ENCODE results near the gene C11orf21. TPM values are rescaled to one million over a fixed set of nuclear protein-coding genes. Genes with fewer than 3 reads are reported as not detected.

The C11orf21 gene
- polyA plus RNA-seq, 3 donors = 10.8 to 135 (median 13.1) TPM

DNA sequence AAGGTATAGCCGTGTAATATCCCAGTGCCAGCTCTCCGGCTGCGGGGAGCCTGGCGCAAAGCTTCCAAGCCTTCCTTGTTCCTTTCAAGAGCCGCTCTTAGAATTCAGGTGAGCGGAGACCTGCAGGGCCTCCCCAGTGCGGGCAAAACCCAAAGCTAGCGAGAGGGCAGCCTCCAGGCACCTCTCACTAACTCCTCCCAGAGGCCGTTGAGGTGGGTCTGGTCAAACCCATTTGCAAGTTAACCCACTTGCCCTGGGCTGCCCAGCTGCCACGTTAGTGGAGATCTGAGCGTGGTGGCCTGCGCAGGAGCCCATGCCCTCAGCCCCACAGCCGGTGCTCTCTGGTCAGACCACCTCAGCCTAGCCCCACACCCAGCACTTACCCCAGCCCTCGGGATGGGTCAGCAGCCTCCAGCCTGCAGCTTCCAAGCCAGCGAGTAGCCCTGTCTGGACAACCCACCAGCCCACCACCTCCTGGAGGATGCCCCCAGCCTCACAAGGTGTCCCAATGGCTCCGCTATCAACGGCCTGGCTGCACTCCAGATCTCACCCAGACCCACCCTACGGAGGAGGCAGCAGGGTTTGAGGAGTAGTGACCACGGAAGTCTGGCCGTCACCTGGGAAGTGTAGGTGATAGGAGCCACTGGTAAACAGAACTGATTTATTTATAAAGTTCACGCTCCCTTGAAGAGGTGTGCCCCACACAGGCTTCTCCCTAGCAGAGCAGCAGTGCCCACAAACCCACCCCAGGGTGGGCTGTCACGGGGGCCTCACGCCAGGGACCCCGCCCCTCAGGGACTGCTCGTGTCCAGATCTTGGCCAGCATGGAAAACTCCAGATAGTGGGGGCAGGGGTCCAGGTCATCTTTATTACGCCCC is 33.6 kb downstream of the C11orf21 start:
- H3K27ac Mint-ChIP-seq = peak overlapping the region; percentile 55 to 89 (median 72)
- intact Hi-C loops (cut with micrococcal nuclease) = loop anchor here (5.0 kb wide), 2 partner anchors 34 to 134 kb away; partner anchors contain the start of genes TSSC4 (in 2 of the 2), C11orf21 (in 1 of the 2) and TSPAN32 (in 1 of the 2)
- peaks cover 0 to 11% of the 10 kb centered on the region in 2 donors for H3K27me3 ChIP-seq (ENCODE audit: control insufficient read depth in 2 of 2, insufficient read depth in 2 of 2, low read length in 2 of 2)
- H3K9me3 Mint-ChIP-seq = peaks cover 0 to 7% (median 4%) of the 10 kb centered on the region in 7 donors
- H3K4me3 ChIP-seq (replicated peaks in 1 of 3; ENCODE audit: low read depth in 2 of 3, low read length in 3 of 3) = peak overlapping the region; percentile 35 to 73 (median 41)
- H2AFZ ChIP-seq (ENCODE audit: insufficient read depth, low read depth, low read length, poor library complexity, severe bottlenecking) = peak overlapping the region; percentile 81
- WGBS (ENCODE audit: insufficient coverage) = 94% methylated on average over 15 of the region's 26 CpGs
- peak overlapping the region; percentile 74 for H3K9ac ChIP-seq (ENCODE audit: insufficient read depth, low read length, poor library complexity, severe bottlenecking)
- TF ChIP-seq, protein P1, sequence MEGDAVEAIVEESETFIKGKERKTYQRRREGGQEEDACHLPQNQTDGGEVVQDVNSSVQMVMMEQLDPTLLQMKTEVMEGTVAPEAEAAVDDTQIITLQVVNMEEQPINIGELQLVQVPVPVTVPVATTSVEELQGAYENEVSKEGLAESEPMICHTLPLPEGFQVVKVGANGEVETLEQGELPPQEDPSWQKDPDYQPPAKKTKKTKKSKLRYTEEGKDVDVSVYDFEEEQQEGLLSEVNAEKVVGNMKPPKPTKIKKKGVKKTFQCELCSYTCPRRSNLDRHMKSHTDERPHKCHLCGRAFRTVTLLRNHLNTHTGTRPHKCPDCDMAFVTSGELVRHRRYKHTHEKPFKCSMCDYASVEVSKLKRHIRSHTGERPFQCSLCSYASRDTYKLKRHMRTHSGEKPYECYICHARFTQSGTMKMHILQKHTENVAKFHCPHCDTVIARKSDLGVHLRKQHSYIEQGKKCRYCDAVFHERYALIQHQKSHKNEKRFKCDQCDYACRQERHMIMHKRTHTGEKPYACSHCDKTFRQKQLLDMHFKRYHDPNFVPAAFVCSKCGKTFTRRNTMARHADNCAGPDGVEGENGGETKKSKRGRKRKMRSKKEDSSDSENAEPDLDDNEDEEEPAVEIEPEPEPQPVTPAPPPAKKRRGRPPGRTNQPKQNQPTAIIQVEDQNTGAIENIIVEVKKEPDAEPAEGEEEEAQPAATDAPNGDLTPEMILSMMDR (IDR thresholded peaks at IDR 0.05) = no peak
- H3K9me3 ChIP-seq (replicated peaks in 1 of 2; ENCODE audit: control insufficient read depth in 1 of 2, insufficient read depth in 1 of 2, low read length in 2 of 2) = peaks cover 0 to 2% of the 10 kb centered on the region in 2 donors
- H3K27ac ChIP-seq (ENCODE audit: low read depth in 1 of 2, low read length in 2 of 2) = peak overlapping the region; percentile 64 to 84
- H3K36me3 ChIP-seq (replicated peaks in 1 of 2; ENCODE audit: control insufficient read depth in 1 of 2, insufficient read depth in 2 of 2, low read length in 2 of 2) = no peaks in the 10 kb centered on the region
- H3K4me2 ChIP-seq (replicated peaks; ENCODE audit: extremely low read depth, low read length, poor library complexity, severe bottlenecking) = peak overlapping the region; percentile 76
- peaks cover 52 to 71% of the 10 kb centered on the region in 2 donors for H3K4me1 ChIP-seq (ENCODE audit: control insufficient read depth in 1 of 2, insufficient read depth in 2 of 2, low read length in 2 of 2)
- H3K79me2 ChIP-seq (ENCODE audit: insufficient read depth, low read length) = no peaks in the 10 kb centered on the region
- DNase-seq = no peak
- peaks cover 3 to 6% of the 10 kb centered on the region in 2 donors for H3K36me3 Mint-ChIP-seq
- H4K20me1 ChIP-seq (ENCODE audit: insufficient read depth, low read length) = no peaks in the 10 kb centered on the region
- peaks cover 40% of the 10 kb centered on the region for H3K4me1 Mint-ChIP-seq
- H3K27me3 Mint-ChIP-seq (ENCODE audit: low read depth in 3 of 3) = peaks cover 7 to 28% (median 11%) of the 10 kb centered on the region in 3 donors
- H3K4me3 Mint-ChIP-seq = peak overlapping the region; percentile 70 to 81

DNA sequence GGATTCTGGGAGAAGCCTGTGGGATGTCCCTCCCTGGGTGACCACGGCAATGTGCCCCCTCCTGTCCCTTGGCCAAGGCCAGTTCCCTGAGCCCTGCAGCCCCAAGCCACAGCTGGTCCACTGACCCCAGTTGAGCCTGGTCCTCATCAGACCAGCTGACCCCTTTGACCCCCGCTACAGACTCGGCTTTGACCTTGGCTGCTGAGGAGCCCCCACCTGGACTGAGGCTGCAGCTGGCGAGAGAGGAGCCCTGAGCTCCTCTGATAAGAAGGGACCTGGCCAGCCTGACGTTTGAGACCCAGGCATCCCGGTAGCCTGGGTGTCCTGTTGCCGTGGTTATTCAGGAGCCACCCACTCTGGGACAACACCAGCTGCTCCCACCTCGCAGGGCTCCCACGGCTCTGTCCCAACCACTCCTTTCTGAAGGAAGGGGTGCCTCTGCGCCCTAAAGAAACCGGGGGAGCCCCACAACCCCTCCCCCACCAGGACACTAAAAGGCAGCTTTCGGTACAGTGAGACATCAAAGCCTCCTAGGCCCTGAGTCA is 34.3 kb downstream of the C11orf21 start:
- Histone ChIP-seq H3K9ac (ENCODE audit: insufficient read depth, low read length, poor library complexity, severe bottlenecking) (no peak overlapping the region), H2AFZ (ENCODE audit: insufficient read depth, low read depth, low read length, poor library complexity, severe bottlenecking) (no peak overlapping the region), H4K20me1 (ENCODE audit: insufficient read depth, low read length) (no peaks in the 10 kb centered on the region), H3K27me3 (ENCODE audit: control insufficient read depth in 2 of 2, insufficient read depth in 2 of 2, low read length in 2 of 2) (peaks cover 0 to 11% of the 10 kb centered on the region in 2 donors), H3K9me3 (replicated peaks in 1 of 2; ENCODE audit: control insufficient read depth in 1 of 2, insufficient read depth in 1 of 2, low read length in 2 of 2) (peaks cover 0 to 2% of the 10 kb centered on the region in 2 donors), H3K27ac (ENCODE audit: low read depth in 1 of 2, low read length in 2 of 2) (no peak overlapping the region), H3K79me2 (ENCODE audit: insufficient read depth, low read length) (no peaks in the 10 kb centered on the region), H3K4me3 (replicated peaks in 1 of 3; ENCODE audit: low read depth in 2 of 3, low read length in 3 of 3) (no peak overlapping the region), H3K4me2 (replicated peaks; ENCODE audit: extremely low read depth, low read length, poor library complexity, severe bottlenecking) (no peak overlapping the region), H3K4me1 (ENCODE audit: control insufficient read depth in 1 of 2, insufficient read depth in 2 of 2, low read length in 2 of 2) (peaks cover 52 to 71% of the 10 kb centered on the region in 2 donors), H3K36me3 (replicated peaks in 1 of 2; ENCODE audit: control insufficient read depth in 1 of 2, insufficient read depth in 2 of 2, low read length in 2 of 2) (no peaks in the 10 kb centered on the region)
- no peak overlapping the region for H3K4me3 Mint-ChIP-seq
- peaks cover 3 to 6% of the 10 kb centered on the region in 2 donors for H3K36me3 Mint-ChIP-seq
- no peak for DNase-seq
- H3K9me3 Mint-ChIP-seq = peaks cover 0 to 7% (median 3%) of the 10 kb centered on the region in 7 donors
- intact Hi-C loops (cut with micrococcal nuclease) = loop anchor here (5.0 kb wide), 2 partner anchors 35 to 135 kb away; partner anchors contain the start of genes TSSC4 (in 2 of the 2), C11orf21 (in 1 of the 2) and TSPAN32 (in 1 of the 2)
- peaks cover 5 to 21% (median 7%) of the 10 kb centered on the region in 3 donors for H3K27me3 Mint-ChIP-seq (ENCODE audit: low read depth in 3 of 3)
- peaks cover 40% of the 10 kb centered on the region for H3K4me1 Mint-ChIP-seq
- WGBS (ENCODE audit: insufficient coverage) = 93% methylated on average over 9 of the region's 12 CpGs
- TF ChIP-seq, protein P1 (IDR thresholded peaks at IDR 0.05) = no peak
- H3K27ac Mint-ChIP-seq = peak overlapping the region in 2 of 7 donors; percentile 25 to 26

All from CD14-positive monocyte (primary cell).